GM12873 (cell line): Measurements from ENCODE around the gene CENPN.

Experiments
- TF ChIP-seq, protein P1 (sequence below): IDR thresholded peaks from 2 replicates; pipeline ENCODE4 v1.5.1; 2012; ENCODE audit warnings: low read depth, mild to moderate bottlenecking, moderate library complexity, low read length, control low read depth; ENCODE audit not compliant: insufficient read depth; ENCODE audit errors: missing control alignments

The CENPN gene

DNA sequence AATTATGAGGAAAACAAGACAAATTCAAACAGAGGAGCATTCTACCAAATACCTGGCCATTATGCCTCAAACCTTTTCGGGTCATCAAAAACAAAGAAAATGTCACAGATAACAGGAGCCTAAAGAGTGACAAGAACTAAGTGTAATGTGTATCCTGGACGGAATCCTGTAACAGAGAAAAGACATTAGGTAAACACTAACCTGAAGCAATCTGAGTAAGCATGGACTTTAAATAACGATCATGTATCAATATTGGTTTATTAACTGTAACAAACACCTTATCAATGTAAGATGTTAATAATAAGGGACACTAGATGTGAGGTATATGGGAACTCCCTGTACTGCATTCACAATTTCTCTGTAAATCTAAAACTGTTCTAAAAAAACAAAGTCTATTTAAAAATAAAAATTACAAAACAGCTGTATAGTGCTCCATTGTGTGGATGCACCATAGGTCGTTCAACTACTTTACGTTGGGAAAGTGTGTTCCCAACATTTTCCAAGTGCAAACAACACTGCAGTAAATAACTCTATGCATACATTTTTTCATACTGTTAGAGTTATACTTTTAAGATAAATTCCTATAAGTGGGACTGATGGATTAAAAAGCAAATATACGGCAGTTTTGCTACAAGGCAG lies 15.1 kb upstream of the CENPN start:
- TF ChIP-seq, protein P1, sequence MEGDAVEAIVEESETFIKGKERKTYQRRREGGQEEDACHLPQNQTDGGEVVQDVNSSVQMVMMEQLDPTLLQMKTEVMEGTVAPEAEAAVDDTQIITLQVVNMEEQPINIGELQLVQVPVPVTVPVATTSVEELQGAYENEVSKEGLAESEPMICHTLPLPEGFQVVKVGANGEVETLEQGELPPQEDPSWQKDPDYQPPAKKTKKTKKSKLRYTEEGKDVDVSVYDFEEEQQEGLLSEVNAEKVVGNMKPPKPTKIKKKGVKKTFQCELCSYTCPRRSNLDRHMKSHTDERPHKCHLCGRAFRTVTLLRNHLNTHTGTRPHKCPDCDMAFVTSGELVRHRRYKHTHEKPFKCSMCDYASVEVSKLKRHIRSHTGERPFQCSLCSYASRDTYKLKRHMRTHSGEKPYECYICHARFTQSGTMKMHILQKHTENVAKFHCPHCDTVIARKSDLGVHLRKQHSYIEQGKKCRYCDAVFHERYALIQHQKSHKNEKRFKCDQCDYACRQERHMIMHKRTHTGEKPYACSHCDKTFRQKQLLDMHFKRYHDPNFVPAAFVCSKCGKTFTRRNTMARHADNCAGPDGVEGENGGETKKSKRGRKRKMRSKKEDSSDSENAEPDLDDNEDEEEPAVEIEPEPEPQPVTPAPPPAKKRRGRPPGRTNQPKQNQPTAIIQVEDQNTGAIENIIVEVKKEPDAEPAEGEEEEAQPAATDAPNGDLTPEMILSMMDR, result no peak

DNA sequence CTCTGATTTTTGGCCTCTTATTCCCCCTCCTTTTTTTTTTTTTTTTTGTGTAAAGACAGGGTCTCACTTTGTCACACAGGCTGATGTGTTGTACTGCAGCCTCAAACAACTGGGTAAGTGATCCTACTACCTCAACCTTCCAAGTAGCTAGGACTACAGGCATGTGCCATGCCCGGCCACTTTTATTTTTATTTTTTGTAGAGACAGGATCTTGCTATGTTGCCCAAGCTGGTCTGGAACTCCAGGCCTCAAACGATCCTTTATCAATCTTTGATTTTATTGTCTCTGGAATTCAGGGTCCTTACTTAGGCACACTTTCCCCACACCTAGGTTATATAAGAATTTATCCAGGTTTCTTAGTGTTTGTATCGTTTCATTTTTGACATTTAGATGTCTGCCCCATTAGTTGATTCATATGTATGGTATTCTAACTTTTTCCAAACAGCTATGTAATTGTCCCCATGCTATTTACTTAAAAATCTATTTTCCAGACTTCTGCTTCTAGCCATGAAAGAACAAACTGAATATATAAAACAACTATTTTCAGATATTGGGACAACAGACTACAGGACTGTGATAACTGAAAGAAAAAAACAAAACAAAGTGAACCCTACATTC lies 14.2 kb upstream of the CENPN start:
- TF ChIP-seq, protein P1, result no peak

DNA sequence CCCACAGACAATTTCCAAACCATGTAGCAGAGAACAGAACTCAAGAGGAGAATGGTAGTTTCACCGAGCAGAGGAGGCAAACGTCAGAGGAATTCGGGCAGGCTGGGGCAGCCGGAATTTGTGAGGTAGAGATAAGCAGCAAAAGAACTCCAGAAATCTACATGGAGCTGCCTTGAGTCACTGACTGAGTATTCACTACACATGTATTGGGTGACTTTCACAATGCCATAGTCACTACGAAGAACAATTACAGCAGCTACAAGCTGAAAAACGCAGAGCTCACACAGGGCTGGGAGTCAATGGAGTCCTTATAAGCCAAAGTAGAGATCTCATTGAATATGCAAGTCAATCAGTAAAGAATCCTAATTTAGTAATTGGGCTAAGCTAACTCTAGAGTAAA lies 13.7 kb upstream of the CENPN start:
- TF ChIP-seq, protein P1, result no peak

DNA sequence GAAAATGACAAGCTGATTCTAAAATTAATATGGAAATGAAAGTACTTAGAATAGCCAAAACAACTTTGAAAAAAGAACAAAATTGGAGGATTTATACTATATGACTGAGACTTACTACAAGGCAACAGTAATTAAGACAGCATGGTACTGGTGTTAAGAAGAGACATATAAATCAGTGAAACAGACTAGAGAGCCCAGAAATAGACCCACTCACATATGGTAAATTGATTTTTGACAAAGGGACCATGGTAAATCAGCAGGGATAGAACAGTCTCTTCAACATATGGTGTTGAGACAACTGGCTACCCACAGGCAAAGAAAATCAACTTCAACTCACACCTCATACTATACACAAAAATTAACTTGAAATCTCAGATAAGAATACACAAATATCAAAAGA lies 13.2 kb upstream of the CENPN start:
- TF ChIP-seq, protein P1, result no peak

DNA sequence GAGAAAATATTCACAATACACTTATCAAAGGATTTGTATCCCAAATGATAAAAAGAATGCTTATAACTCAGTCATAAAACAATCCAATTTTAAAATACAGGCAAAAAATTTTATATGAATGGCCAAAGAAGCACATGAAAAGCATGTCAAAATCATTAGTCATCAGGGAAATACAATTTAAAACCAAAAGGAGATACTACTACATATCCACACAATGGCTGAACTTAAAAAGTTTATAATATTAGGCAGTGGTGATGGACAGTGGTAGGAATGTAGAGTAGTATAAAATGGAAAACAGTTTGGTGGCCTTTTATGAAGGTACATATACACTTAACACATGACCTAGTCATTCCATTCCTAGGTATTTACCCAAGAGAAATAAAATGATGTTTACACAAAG lies 12.6 kb upstream of the CENPN start:
- TF ChIP-seq, protein P1, result no peak

DNA sequence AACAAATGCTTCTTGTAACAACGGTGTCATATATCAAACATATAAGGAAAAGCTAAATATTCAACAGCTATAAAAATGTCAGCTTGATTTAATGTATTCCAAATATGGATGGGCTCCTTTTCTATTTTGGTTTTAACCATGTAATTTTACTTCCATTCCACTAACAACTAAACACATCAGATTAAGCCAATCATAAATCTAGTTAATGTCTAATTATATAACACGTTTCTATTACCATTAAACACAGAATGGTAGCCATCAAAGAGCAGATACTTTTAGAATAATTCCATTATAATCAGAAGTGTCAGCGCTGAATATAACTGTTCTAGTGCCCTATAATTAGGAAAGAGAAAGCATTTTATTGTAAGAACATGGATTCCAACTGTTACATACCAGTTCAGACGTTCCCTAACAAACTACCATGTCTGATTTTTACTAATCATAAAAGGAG lies 10.3 kb upstream of the CENPN start:
- TF ChIP-seq, protein P1, result no peak

DNA sequence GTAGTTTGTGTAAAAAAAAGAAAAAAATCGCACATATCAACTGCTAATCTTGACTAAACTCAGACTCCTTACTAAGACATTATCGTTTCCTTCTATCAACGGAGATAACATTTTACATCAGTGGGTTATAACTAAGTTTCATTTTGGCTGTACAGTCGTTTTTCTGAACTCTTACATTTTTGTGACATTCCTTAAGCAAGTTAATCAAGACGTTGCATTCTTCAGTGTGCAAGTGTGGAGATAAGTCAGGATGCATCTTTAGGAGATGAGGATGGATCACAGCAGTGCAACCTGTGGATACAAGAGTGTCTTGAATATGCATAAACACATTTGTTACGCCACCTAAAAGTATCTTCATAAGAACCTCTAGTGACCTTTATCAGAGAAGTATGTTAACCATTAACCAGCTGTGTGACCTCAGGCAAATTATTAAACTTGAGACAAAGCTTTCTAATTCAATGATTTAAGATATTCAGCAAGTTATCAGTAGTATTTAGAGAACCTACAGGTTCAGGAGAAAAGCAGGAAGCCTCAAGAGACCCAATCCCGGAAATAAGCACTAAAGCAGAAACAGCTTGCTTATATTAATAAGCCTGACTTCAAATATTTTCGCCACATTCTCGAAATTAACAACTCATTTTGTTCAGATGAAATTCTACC lies 9.7 kb upstream of the CENPN start:
- TF ChIP-seq, protein P1, result no peak
